ENCODE measurements around the gene SLC13A5.

GRCh38 chr17:6668727-6669425 is 44.3 kb downstream of the SLC13A5 start:
- no peak for TF ChIP-seq EZH2 (IDR thresholded peaks at IDR 0.05; ENCODE audit: borderline replicate concordance, insufficient read depth, low read depth, low read length, poor library complexity, severe bottlenecking)
- no peak for TF ChIP-seq CTCF (IDR thresholded peaks at IDR 0.05)

Data from B cell (primary cell).